HepG2 (cell line): Measurements from ENCODE around the gene CILP2. TPM values are rescaled to one million over a fixed set of nuclear protein-coding genes. Genes with fewer than 3 reads are reported as not detected.

ENCODE experiments used
- ATAC-seq: fragments of 200-7000 bp; cut with Tn5 transposase; 3 replicates; pipeline ENCODE4 v1.9.1; 2020; ENCODE audit warnings: mild to moderate bottlenecking, moderate library complexity
- BruUV-seq: library from RNA; stranded (reverse); fragments of 400-500 nt; replicated peaks from 2 replicates; lab custom pipeline; 2021; lab: Mats Ljungman, UMichigan
- CTCF ChIA-PET: fragments of 300-600 bp; formaldehyde crosslinking; extraction: SDS; loops from one replicate; lab custom pipeline; 2021; ENCODE audit warnings: low total read pairs, inconsistent platforms, low intra/inter-chr PET ratio; lab: Yijun Ruan, JAX
- POLR2A ChIA-PET: fragments of 350-600 bp; sonication (Branson Sonifier 250); formaldehyde crosslinking; loops from one replicate; lab custom pipeline; 2020; ENCODE audit warnings: antibody characterized with exemption, inconsistent platforms; lab: Yijun Ruan, JAX
- DNase-seq: peaks from one replicate; pipeline ENCODE4 v3.0.0-alpha.2; 2015; ENCODE audit warnings: low spot score
- FAIRE-seq: peaks from 3 replicates; lab custom pipeline; 2011; peaks lifted over from hg19 to GRCh38; lab: Jason Lieb, UNC
- H2AFZ ChIP-seq: one replicate; pipeline ENCODE4 v1.6.1; 2011; ENCODE audit warnings: low read length, inconsistent platforms
- H3K27ac ChIP-seq: fragments of 300-600 bp; 3 replicates; pipeline ENCODE4 v1.8.0; 2011; ENCODE audit warnings: mixed run types, mild to moderate bottlenecking, mixed read lengths, low read length, inconsistent platforms; ENCODE audit not compliant: insufficient read depth; ENCODE audit errors: extremely low read length
- H3K27me3 ChIP-seq, 2 experiments: fragments of 200-600 bp in 1 of 2; 2 replicates in 1 of 2; 3 replicates in 1 of 2; pipeline versions ENCODE4 v1.6.0 to v1.8.0; 2011; ENCODE audit warnings: low read length in 2 of 2, mild to moderate bottlenecking in 2 of 2, moderate library complexity in 2 of 2, inconsistent platforms in 1 of 2; ENCODE audit not compliant: insufficient read depth in 2 of 2, control insufficient read depth in 1 of 2
- H3K36me3 ChIP-seq, 2 experiments: fragments of 200-600 bp in 1 of 2; replicated peaks in 1 of 2; 2 replicates in 1 of 2; 3 replicates in 1 of 2; pipeline versions ENCODE4 v1.5.1 to v1.8.0; 2011; ENCODE audit warnings: low read length in 2 of 2, inconsistent platforms in 1 of 2; ENCODE audit not compliant: insufficient read depth in 2 of 2, control insufficient read depth in 1 of 2
- H3K4me1 ChIP-seq: 2 replicates; pipeline ENCODE4 v1.5.1; 2012; ENCODE audit warnings: low read length, inconsistent platforms; ENCODE audit not compliant: insufficient read depth
- H3K4me2 ChIP-seq: 2 replicates; pipeline ENCODE4 v1.6.0; 2011; ENCODE audit warnings: low read depth, low read length, inconsistent platforms
- H3K4me3 ChIP-seq, 3 experiments: fragments of 200-600 bp in 1 of 3; sonication (generic), shearing (Covaris generic) in 1 of 3; replicated peaks in 1 of 3; 2 replicates each; pipeline ENCODE4 v1.5.1; 2011 to 2016; ENCODE audit warnings: low read length in 3 of 3, inconsistent platforms in 2 of 3, low read depth in 2 of 3, mild to moderate bottlenecking in 2 of 3, control low read depth in 1 of 3, mixed read lengths in 1 of 3; ENCODE audit not compliant: insufficient read depth in 1 of 3
- H3K79me2 ChIP-seq: one replicate; pipeline ENCODE4 v1.6.1; 2011; ENCODE audit warnings: low read length, inconsistent platforms; ENCODE audit not compliant: insufficient read depth
- H3K9ac ChIP-seq: 2 replicates; pipeline ENCODE4 v1.6.0; 2011; ENCODE audit warnings: mild to moderate bottlenecking, low read depth, low read length, inconsistent platforms; ENCODE audit not compliant: insufficient read depth
- H3K9me3 ChIP-seq: 2 replicates; pipeline ENCODE4 v1.5.1; 2012; ENCODE audit warnings: mild to moderate bottlenecking, low read length
- H4K20me1 ChIP-seq: 2 replicates; pipeline ENCODE4 v1.6.0; 2011; ENCODE audit warnings: inconsistent platforms, mild to moderate bottlenecking, low read length, moderate library complexity; ENCODE audit not compliant: insufficient read depth
- AHR ChIP-seq: IDR thresholded peaks from 2 replicates; pipeline ENCODE4 v1.6.1; 2018; ENCODE audit warnings: missing genetic modification reagents, missing compliant biosample characterization
- ARHGAP35 ChIP-seq: sonication (generic); formaldehyde crosslinking; IDR thresholded peaks from 2 replicates; pipeline ENCODE4 v1.9.0; 2022; ENCODE audit warnings: mild to moderate bottlenecking, inconsistent platforms, moderate library complexity, missing genetic modification reagents, borderline replicate concordance
- DMAP1 ChIP-seq: IDR thresholded peaks from 2 replicates; pipeline ENCODE4 v1.6.1; 2016
- HNF4G ChIP-seq, 2 experiments: sonication (generic) in 1 of 2; formaldehyde crosslinking in 1 of 2; IDR thresholded peaks; 2 replicates each; pipeline versions ENCODE4 v1.4.0 to v1.6.1; 2011 to 2020; ENCODE audit warnings: borderline replicate concordance in 2 of 2, low read depth in 2 of 2, mild to moderate bottlenecking in 2 of 2, low read length in 1 of 2, missing genetic modification reagents in 1 of 2, moderate library complexity in 1 of 2
- JUNB ChIP-seq: sonication (generic); formaldehyde crosslinking; IDR thresholded peaks from 2 replicates; pipeline ENCODE4 v1.8.0; 2022; ENCODE audit warnings: missing genetic modification reagents, mild to moderate bottlenecking, borderline replicate concordance
- PRMT3 ChIP-seq: sonication (generic); formaldehyde crosslinking; IDR thresholded peaks from 2 replicates; pipeline ENCODE4 v1.8.1; 2022; ENCODE audit warnings: low read depth, mild to moderate bottlenecking, moderate library complexity, missing genetic modification reagents, borderline replicate concordance
- SAP130 ChIP-seq: IDR thresholded peaks from 2 replicates; pipeline ENCODE4 v1.6.1; 2016; ENCODE audit warnings: low read depth
- ZNF121 ChIP-seq: sonication (generic); formaldehyde crosslinking; IDR thresholded peaks from 2 replicates; pipeline ENCODE4 v1.5.0; 2020; ENCODE audit warnings: mild to moderate bottlenecking, missing genetic modification reagents
- ZNF232 ChIP-seq: sonication (generic); formaldehyde crosslinking; IDR thresholded peaks from 2 replicates; pipeline ENCODE4 v1.4.0; 2020; ENCODE audit warnings: missing genetic modification reagents, borderline replicate concordance
- ZNF234 ChIP-seq: sonication (generic); formaldehyde crosslinking; conservative IDR thresholded peaks from 2 replicates; pipeline ENCODE4 v1.5.1; 2020; ENCODE audit warnings: mild to moderate bottlenecking, missing genetic modification reagents
- ZNF24 ChIP-seq: fragments of 450-650 bp; IDR thresholded peaks from 2 replicates; pipeline ENCODE4 v1.6.1; 2017; ENCODE audit warnings: antibody characterized with exemption, mild to moderate bottlenecking
- ZNF326 ChIP-seq: sonication (generic); formaldehyde crosslinking; IDR thresholded peaks from 2 replicates; pipeline ENCODE4 v1.4.0; 2020; ENCODE audit warnings: missing genetic modification reagents, borderline replicate concordance
- ZNF790 ChIP-seq: sonication (generic); formaldehyde crosslinking; IDR thresholded peaks from 2 replicates; pipeline ENCODE4 v1.8.0; 2022; ENCODE audit warnings: missing genetic modification reagents, mild to moderate bottlenecking, borderline replicate concordance
- ZNF792 ChIP-seq: IDR thresholded peaks from 2 replicates; pipeline ENCODE4 v1.6.1; 2016
- ZNF879 ChIP-seq: sonication (generic); formaldehyde crosslinking; IDR thresholded peaks from 2 replicates; pipeline ENCODE4 v1.8.1; 2023; ENCODE audit warnings: missing genetic modification reagents
- WGBS: methylation state at CpG from one replicate; pipeline ENCODE4 v1.1.6; 2017; ENCODE audit warnings: low lambda C conversion rate; 5-methylcytosine and 5-hydroxymethylcytosine counted together
- in situ Hi-C: cut with HindIII; loops from 2 replicates; pipeline ENCODE4 v1.10.0; 2017; ENCODE audit warnings: low pct_unique_long_range_greater_than_20kb; ENCODE audit not compliant: extremely low pct_ligation_motif_present
- intact Hi-C: fragments of 100-400 bp; cut with micrococcal nuclease; formaldehyde crosslinking; loops from one replicate; pipeline ENCODE4 v1.10.0; 2022; ENCODE audit not compliant: unreplicated experiment
- polyA plus RNA-seq, 8 experiments: library from polyadenylated mRNA; depleted of rRNA in 3 of 8; stranded (reverse) in 7 of 8; unstranded in 1 of 8; fragments of >200 nt; fragmentation: Illumina TruSeq in 4 of 8; extraction: Trizol in 4 of 8; gene quantifications; 2 replicates each; pipeline versions ENCODE4 v1.2.1 to v1.2.3, GENCODE V29; 2011 to 2016; ENCODE audit warnings: low read depth in 4 of 8, missing spikeins in 1 of 8, mixed read lengths in 1 of 8; ENCODE audit not compliant: insufficient read depth in 1 of 8
- total RNA-seq, 5 experiments: library from RNA; depleted of rRNA; stranded (reverse); fragments of >200 nt; fragmentation: Illumina TruSeq; extraction: Trizol; gene quantifications; 2 replicates each; pipeline ENCODE4 v1.2.3, GENCODE V29; 2016; ENCODE audit warnings: low read depth in 1 of 5
- TF ChIP-seq, protein P1 (sequence below): sonication (generic); formaldehyde crosslinking; IDR thresholded peaks from 2 replicates; pipeline ENCODE4 v1.4.0; 2020; ENCODE audit warnings: missing genetic modification reagents
- TF ChIP-seq, protein P2 (sequence below): sonication (generic); formaldehyde crosslinking; IDR thresholded peaks from 2 replicates; pipeline ENCODE4 v1.4.0; 2020; ENCODE audit warnings: mild to moderate bottlenecking, missing genetic modification reagents
- TF ChIP-seq, protein P3 (sequence below): sonication (generic); formaldehyde crosslinking; IDR thresholded peaks from 2 replicates; pipeline ENCODE4 v1.4.0; 2020; ENCODE audit warnings: missing genetic modification reagents, borderline replicate concordance

Gene CILP2
- total and polyA plus RNA-seq, 2 of the 13 experiments (the other 11 are each of a cell fraction or from before 2014, with no cell fraction given), result 0.09 to 0.37 TPM

GRCh38 chr19:19490214-19490968, 47.7 kb upstream of the CILP2 start:
- WGBS, result 53% methylated on average over 16 of the region's 20 CpGs
- Histone ChIP-seq H3K27ac (peak overlapping the region; percentile 33), H3K79me2 (peaks cover 6% of the 10 kb centered on the region), H3K9me3 (no peaks in the 10 kb centered on the region), H3K36me3 (peaks cover 21 to 41% of the 10 kb centered on the region in 2 experiments; a peak in 4 of 5 replicates), H3K4me1 (peaks cover 47% of the 10 kb centered on the region), H4K20me1 (peaks cover 3% of the 10 kb centered on the region; the same call in 1 of the 2 replicates), H2AFZ (no peak overlapping the region), H3K4me3 (no peak overlapping the region), H3K9ac (no peak overlapping the region), H3K4me2 (no peak overlapping the region), H3K27me3 (no peaks in the 10 kb centered on the region; a peak in 1 of 5 replicates)
- peak; percentile 75 for DNase-seq
- peak; percentile 91 for FAIRE-seq
- ATAC-seq, result peak; percentile 61
- BruUV-seq, result no TSS peak
- intact Hi-C loops, result loop anchor here (1.0 kb wide), 1 partner anchor 124 kb away; no protein-coding TSS in a partner anchor
- ChIA-PET CTCF (interaction anchor here (1.3 to 2.4 kb wide), 3 partner anchors 123 to 147 kb away, joined by 3 to 33 read pairs (median 8); no protein-coding TSS in a partner anchor), POLR2A (interaction anchor here (0.7 to 2.9 kb wide), 6 partner anchors 85 to 126 kb away, joined by 3 to 19 read pairs (median 4); partner anchors contain the start of gene GATAD2A)
- in situ Hi-C loops, result loop anchor here (5.0 kb wide), 1 partner anchor 123 kb away; no protein-coding TSS in a partner anchor
- TF ChIP-seq ZNF879 (CRISPR knock-in tag) (no peak), DMAP1 (no peak), SAP130 (CRISPR knock-in tag) (peak; percentile 43; the same call in 1 of the 2 replicates), JUNB (CRISPR knock-in tag) (no peak), ZNF790 (CRISPR knock-in tag) (no peak), ZNF232 (CRISPR knock-in tag) (no peak), PRMT3 (CRISPR knock-in tag) (no peak), ZNF234 (CRISPR knock-in tag) (no peak), ZNF326 (CRISPR knock-in tag) (no peak), AHR (CRISPR knock-in tag) (no peak), HNF4G (IDR thresholded peaks at IDR 0.05; ENCODE audit: borderline replicate concordance, low read depth, low read length) (no peak), HNF4G (CRISPR knock-in tag; IDR thresholded peaks at IDR 0.05; ENCODE audit: borderline replicate concordance, low read depth) (no peak), ZNF24 (no peak), ARHGAP35 (CRISPR knock-in tag) (no peak), ZNF121 (no peak), ZNF792 (CRISPR knock-in tag) (no peak)
- TF ChIP-seq, protein P1, sequence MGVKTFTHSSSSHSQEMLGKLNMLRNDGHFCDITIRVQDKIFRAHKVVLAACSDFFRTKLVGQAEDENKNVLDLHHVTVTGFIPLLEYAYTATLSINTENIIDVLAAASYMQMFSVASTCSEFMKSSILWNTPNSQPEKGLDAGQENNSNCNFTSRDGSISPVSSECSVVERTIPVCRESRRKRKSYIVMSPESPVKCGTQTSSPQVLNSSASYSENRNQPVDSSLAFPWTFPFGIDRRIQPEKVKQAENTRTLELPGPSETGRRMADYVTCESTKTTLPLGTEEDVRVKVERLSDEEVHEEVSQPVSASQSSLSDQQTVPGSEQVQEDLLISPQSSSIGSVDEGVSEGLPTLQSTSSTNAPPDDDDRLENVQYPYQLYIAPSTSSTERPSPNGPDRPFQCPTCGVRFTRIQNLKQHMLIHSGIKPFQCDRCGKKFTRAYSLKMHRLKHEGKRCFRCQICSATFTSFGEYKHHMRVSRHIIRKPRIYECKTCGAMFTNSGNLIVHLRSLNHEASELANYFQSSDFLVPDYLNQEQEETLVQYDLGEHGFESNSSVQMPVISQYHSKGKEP (CRISPR knock-in tag), result 0 out of 2 replicates have a peak, but pooled peaks have one; percentile 19
- TF ChIP-seq, protein P2, sequence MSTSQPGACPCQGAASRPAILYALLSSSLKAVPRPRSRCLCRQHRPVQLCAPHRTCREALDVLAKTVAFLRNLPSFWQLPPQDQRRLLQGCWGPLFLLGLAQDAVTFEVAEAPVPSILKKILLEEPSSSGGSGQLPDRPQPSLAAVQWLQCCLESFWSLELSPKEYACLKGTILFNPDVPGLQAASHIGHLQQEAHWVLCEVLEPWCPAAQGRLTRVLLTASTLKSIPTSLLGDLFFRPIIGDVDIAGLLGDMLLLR (CRISPR knock-in tag), result no peak
- TF ChIP-seq, protein P3, sequence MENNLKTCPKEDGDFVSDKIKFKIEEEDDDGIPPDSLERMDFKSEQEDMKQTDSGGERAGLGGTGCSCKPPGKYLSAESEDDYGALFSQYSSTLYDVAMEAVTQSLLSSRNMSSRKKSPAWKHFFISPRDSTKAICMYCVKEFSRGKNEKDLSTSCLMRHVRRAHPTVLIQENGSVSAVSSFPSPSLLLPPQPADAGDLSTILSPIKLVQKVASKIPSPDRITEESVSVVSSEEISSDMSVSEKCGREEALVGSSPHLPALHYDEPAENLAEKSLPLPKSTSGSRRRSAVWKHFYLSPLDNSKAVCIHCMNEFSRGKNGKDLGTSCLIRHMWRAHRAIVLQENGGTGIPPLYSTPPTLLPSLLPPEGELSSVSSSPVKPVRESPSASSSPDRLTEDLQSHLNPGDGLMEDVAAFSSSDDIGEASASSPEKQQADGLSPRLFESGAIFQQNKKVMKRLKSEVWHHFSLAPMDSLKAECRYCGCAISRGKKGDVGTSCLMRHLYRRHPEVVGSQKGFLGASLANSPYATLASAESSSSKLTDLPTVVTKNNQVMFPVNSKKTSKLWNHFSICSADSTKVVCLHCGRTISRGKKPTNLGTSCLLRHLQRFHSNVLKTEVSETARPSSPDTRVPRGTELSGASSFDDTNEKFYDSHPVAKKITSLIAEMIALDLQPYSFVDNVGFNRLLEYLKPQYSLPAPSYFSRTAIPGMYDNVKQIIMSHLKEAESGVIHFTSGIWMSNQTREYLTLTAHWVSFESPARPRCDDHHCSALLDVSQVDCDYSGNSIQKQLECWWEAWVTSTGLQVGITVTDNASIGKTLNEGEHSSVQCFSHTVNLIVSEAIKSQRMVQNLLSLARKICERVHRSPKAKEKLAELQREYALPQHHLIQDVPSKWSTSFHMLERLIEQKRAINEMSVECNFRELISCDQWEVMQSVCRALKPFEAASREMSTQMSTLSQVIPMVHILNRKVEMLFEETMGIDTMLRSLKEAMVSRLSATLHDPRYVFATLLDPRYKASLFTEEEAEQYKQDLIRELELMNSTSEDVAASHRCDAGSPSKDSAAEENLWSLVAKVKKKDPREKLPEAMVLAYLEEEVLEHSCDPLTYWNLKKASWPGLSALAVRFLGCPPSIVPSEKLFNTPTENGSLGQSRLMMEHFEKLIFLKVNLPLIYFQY (CRISPR knock-in tag), result no peak
